Inflammatory macrophage treated with lipopolysaccharide for 4 hours (primary cell): ENCODE data around the gene RFXANK.
"Not testable (repeated sequence)": the region's sequence is repeated elsewhere in the genome, so short reads cannot be mapped to it uniquely, and the experiment has no call there.

Source experiments
- DNase-seq: peaks from one replicate; pipeline ENCODE4 v3.0.0-alpha.2; 2020

RFXANK gene

GRCh38 chr19:19170053-19170872 lies 21.8 kb upstream of the RFXANK start, which contains the start of gene MEF2B:
Gene MEF2B, minus strand, starts transcription at chr19:19170263. Its CDS starts 19,528 bp downstream, at chr19:19150735.
- peak; percentile 42 for DNase-seq

- DNase-seq, result no peak
Measured at GRCh38 chr19:19170873-19171672, 21.0 kb upstream of the RFXANK start.

GRCh38 chr19:19171821-19172532 lies 20.1 kb upstream of the RFXANK start:
- DNase-seq, result no peak

GRCh38 chr19:19173243-19173642 lies 18.8 kb upstream of the RFXANK start:
- DNase-seq, result not testable (repeated sequence)

- DNase-seq, result no peak
Measured at GRCh38 chr19:19176950-19177349, 15.1 kb upstream of the RFXANK start.

- DNase-seq, result no peak
Measured at GRCh38 chr19:19179548-19180441, 12.3 kb upstream of the RFXANK start.

- no peak for DNase-seq
Measured at GRCh38 chr19:19181488-19181998, 10.5 kb upstream of the RFXANK start.

GRCh38 chr19:19185853-19186740 lies 6.0 kb upstream of the RFXANK start:
- DNase-seq, result peak; percentile 7

- no peak for DNase-seq
Measured at GRCh38 chr19:19186742-19187141, 5.3 kb upstream of the RFXANK start.

- DNase-seq, result no peak
Measured at GRCh38 chr19:19191768-19192077, 335 bp upstream of the RFXANK start.

- no peak for DNase-seq
Measured at GRCh38 chr19:19192910-19193423, 909 bp downstream of the RFXANK start.

GRCh38 chr19:19193926-19194325 lies 1.9 kb downstream of the RFXANK start:
- DNase-seq, result no peak

- DNase-seq, result no peak
Measured at GRCh38 chr19:19201697-19202630, 9.9 kb downstream of the RFXANK start.

GRCh38 chr19:19202707-19203011 lies 10.6 kb downstream of the RFXANK start:
- DNase-seq, result no peak

- peak; percentile 94 for DNase-seq
Measured at GRCh38 chr19:19203012-19203856, 11.2 kb downstream of the RFXANK start, which contains the start of gene NR2C2AP. Gene NR2C2AP, minus strand, starts transcription at chr19:19203414. Its CDS starts 354 bp downstream, at chr19:19203060.

GRCh38 chr19:19204181-19204580 lies 12.1 kb downstream of the RFXANK start:
- no peak for DNase-seq

GRCh38 chr19:19205416-19206410 lies 13.7 kb downstream of the RFXANK start:
- no peak for DNase-seq
